Mesenchymal stem cell (in vitro differentiated cells and primary cell): ENCODE data around the gene ARVCF.
A peak's percentile ranks its signal among the peaks of the same experiment; 100 is the strongest.

Experiments
- DNase-seq: peaks from one replicate; pipeline ENCODE4 v3.0.0-alpha.2; 2013
- H2AFZ ChIP-seq: one replicate; pipeline ENCODE4 v1.6.1; 2013; ENCODE audit warnings: low read depth, mild to moderate bottlenecking, control low read depth, inconsistent platforms, low read length, moderate library complexity
- H2AK5ac ChIP-seq: 2 replicates; pipeline ENCODE4 v1.6.1; 2013; ENCODE audit warnings: low read length, moderate library complexity, mild to moderate bottlenecking, inconsistent platforms; ENCODE audit not compliant: severe bottlenecking
- H2BK120ac ChIP-seq: one replicate; pipeline ENCODE4 v1.6.1; 2013; ENCODE audit warnings: low read depth, mild to moderate bottlenecking, inconsistent platforms, low read length, moderate library complexity
- H2BK12ac ChIP-seq, 2 experiments: one replicate each; pipeline ENCODE4 v1.6.1; 2013; ENCODE audit warnings: inconsistent platforms in 2 of 2, low read length in 2 of 2, mild to moderate bottlenecking in 2 of 2, moderate library complexity in 2 of 2, control low read depth in 1 of 2
- H2BK15ac ChIP-seq: one replicate; pipeline ENCODE4 v1.6.1; 2013; ENCODE audit warnings: mild to moderate bottlenecking, low read depth, inconsistent platforms; ENCODE audit not compliant: poor library complexity, severe bottlenecking
- H2BK5ac ChIP-seq: 2 replicates; pipeline ENCODE4 v1.6.1; 2013; ENCODE audit warnings: low read depth, mild to moderate bottlenecking, low read length, control low read depth, inconsistent platforms; ENCODE audit not compliant: poor library complexity, severe bottlenecking
- H3K14ac ChIP-seq, 2 experiments: one replicate each; pipeline ENCODE4 v1.6.1; 2013; ENCODE audit warnings: inconsistent platforms in 2 of 2, low read length in 2 of 2, control low read depth in 1 of 2, mild to moderate bottlenecking in 1 of 2, moderate library complexity in 1 of 2
- H3K18ac ChIP-seq, 2 experiments: one replicate each; pipeline ENCODE4 v1.6.1; 2013; ENCODE audit warnings: inconsistent platforms in 2 of 2, low read length in 2 of 2, control low read depth in 1 of 2, low read depth in 1 of 2, mild to moderate bottlenecking in 1 of 2
- H3K23ac ChIP-seq, 2 experiments: one replicate each; pipeline ENCODE4 v1.6.1; 2013; ENCODE audit warnings: inconsistent platforms in 2 of 2, low read length in 2 of 2, mild to moderate bottlenecking in 2 of 2, moderate library complexity in 2 of 2, control low read depth in 1 of 2
- H3K27ac ChIP-seq: 2 replicates; pipeline ENCODE4 v1.5.1; 2013; ENCODE audit warnings: mild to moderate bottlenecking, moderate library complexity, low read length, control low read depth, inconsistent platforms; ENCODE audit not compliant: poor library complexity, severe bottlenecking
- H3K27me3 ChIP-seq, 2 experiments: 2 replicates each; pipeline versions ENCODE4 v1.6.1 to v1.7.0; 2013; ENCODE audit warnings: low read length in 2 of 2, mild to moderate bottlenecking in 2 of 2, moderate library complexity in 2 of 2, control low read depth in 1 of 2, inconsistent platforms in 1 of 2; ENCODE audit not compliant: control insufficient read depth in 1 of 2, insufficient read depth in 1 of 2
- H3K36me3 ChIP-seq, 2 experiments: 2 replicates each; pipeline versions ENCODE4 v1.6.1 to v1.7.0; 2013; ENCODE audit warnings: low read length in 2 of 2, control low read depth in 1 of 2, inconsistent platforms in 1 of 2, low read depth in 1 of 2, mild to moderate bottlenecking in 1 of 2; ENCODE audit not compliant: insufficient read depth in 2 of 2, control insufficient read depth in 1 of 2
- H3K4ac ChIP-seq, 2 experiments: one replicate each; pipeline ENCODE4 v1.6.1; 2013; ENCODE audit warnings: inconsistent platforms in 2 of 2, low read length in 2 of 2, mild to moderate bottlenecking in 2 of 2, moderate library complexity in 2 of 2, control low read depth in 1 of 2, low read depth in 1 of 2
- H3K4me1 ChIP-seq: 2 replicates; pipeline ENCODE4 v1.6.1; 2013; ENCODE audit warnings: low read depth, low read length, control low read depth; ENCODE audit not compliant: control insufficient read depth, insufficient read depth
- H3K4me2 ChIP-seq: 2 replicates; pipeline ENCODE4 v1.6.1; 2013; ENCODE audit warnings: low read length, mild to moderate bottlenecking, inconsistent platforms; ENCODE audit not compliant: poor library complexity, severe bottlenecking
- H3K4me3 ChIP-seq, 2 experiments: 2 replicates each; pipeline versions ENCODE4 v1.5.1 to v1.7.0; 2013; ENCODE audit warnings: low read length in 2 of 2, mild to moderate bottlenecking in 2 of 2, control low read depth in 1 of 2, low read depth in 1 of 2; ENCODE audit not compliant: insufficient read depth in 1 of 2
- H3K79me1 ChIP-seq: replicated peaks from 2 replicates; pipeline ENCODE4 v1.6.1; 2013; ENCODE audit warnings: mild to moderate bottlenecking, control low read depth, low read length, inconsistent platforms; ENCODE audit not compliant: poor library complexity, severe bottlenecking
- H3K9ac ChIP-seq: 2 replicates; pipeline ENCODE4 v1.7.0; 2013; ENCODE audit warnings: mild to moderate bottlenecking, low read length, moderate library complexity
- H3K9me3 ChIP-seq: 2 replicates; pipeline ENCODE4 v1.7.0; 2013; ENCODE audit warnings: mild to moderate bottlenecking, low read length; ENCODE audit not compliant: control insufficient read depth
- H4K8ac ChIP-seq: one replicate; pipeline ENCODE4 v1.6.1; 2013; ENCODE audit warnings: inconsistent platforms, mild to moderate bottlenecking, low read length, moderate library complexity
- H4K91ac ChIP-seq: one replicate; pipeline ENCODE4 v1.6.1; 2013; ENCODE audit warnings: mild to moderate bottlenecking, low read length, inconsistent platforms
- WGBS: methylation state at CpG from one replicate; pipeline ENCODE4 v1.1.7; 2013; ENCODE audit warnings: mixed read lengths; 5-methylcytosine and 5-hydroxymethylcytosine counted together

The ARVCF gene

DNA sequence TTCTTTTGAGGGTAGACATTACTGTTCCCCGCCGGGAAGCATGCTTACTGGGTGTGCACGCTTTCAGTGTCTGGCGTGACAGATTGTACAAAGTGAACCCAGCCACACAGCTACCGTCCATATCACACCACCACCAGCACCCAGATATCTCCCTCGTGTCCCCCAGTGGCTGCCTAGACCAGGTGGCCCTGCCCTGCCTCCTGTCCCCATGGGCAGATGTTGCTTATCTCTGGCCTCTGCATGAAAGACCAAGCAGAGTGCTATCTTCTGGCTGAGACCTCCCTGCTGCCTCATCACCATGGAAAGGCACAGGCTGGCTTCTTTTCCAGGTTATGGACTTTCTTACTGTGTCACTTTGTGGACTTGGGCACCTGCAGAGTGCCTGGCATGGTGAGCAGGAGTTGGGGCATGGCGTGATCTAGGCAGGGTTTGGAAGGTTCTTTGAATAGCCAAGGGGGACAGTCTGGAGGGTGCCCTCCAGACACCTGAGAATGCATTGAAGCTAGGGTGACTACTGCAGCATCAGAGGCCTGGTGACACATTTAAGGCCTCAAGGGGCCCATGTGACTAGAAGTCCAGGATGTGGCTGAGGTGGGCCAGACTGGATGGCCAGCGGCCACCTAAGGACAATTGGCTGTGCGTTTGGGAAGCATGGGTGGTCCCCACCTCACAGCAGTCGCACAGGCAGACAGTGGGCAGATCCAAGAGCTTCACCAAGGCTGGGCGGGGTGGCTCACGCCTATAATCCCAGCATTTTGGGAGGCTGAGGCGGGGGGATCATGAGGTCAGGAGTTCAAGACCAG is 9.0 kb upstream of the ARVCF start:
- DNase-seq, result no peak
- 98% methylated on average over 13 of the region's 13 CpGs for WGBS
- Histone ChIP-seq H3K9me3 (no peaks in the 10 kb centered on the region), H3K18ac (no peak overlapping the region), H2BK12ac (no peak overlapping the region), H3K4me1 (peaks cover 18% of the 10 kb centered on the region), H3K27me3 (no peaks in the 10 kb centered on the region), H3K9ac (no peak overlapping the region), H4K8ac (no peak overlapping the region), H4K91ac (no peak overlapping the region), H2BK120ac (no peak overlapping the region), H2AK5ac (no peak overlapping the region), H3K27ac (no peak overlapping the region), H3K36me3 (peaks cover 4 to 43% of the 10 kb centered on the region in 2 experiments), H2AFZ (no peak overlapping the region), H3K4ac (no peak overlapping the region), H3K79me1 (peaks cover 54% of the 10 kb centered on the region), H3K14ac (no peak overlapping the region), H3K4me3 (no peak overlapping the region), H2BK15ac (no peak overlapping the region), H3K23ac (no peak overlapping the region), H3K4me2 (no peak overlapping the region), H2BK5ac (no peak overlapping the region)

DNA sequence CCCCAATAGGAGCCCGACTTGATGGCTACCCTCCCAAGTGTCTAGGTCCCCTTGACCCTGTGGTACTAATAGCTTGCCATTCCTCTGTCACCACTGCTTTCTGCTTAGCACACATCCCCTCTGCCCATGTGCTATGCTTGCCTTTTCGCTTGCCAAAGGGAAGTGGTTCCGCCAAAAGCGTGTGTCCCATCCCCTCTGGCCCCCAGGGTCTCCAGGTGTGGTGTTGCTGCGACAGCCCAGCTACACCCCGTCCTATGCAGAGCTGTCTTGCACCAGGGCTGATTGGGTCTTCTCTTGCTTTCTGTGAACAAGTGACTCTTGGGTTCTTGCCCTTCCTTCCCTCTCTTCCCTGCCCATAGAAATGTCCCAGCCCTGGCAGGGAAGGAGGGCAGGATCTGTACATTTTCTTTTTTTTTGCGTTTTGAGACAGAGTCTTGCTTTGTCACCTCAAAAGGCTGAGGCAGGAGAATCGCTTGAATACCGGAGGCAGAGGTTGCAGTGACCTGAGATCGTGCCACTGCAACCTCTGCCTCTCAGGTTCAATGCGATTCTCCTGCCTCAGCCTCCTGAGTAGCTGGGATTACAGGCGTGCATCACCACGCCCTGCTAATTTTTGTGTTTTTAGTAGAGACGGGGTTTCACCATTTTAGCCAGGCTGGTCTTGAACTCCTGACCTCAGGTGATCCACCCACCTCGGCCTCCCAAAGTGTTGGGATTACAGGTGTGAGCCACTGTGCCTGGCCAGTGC is 8.2 kb upstream of the ARVCF start:
- Histone ChIP-seq H3K4ac (no peak overlapping the region), H2BK15ac (no peak overlapping the region), H3K4me2 (no peak overlapping the region), H4K8ac (no peak overlapping the region), H2BK120ac (no peak overlapping the region), H3K23ac (no peak overlapping the region), H3K27me3 (no peaks in the 10 kb centered on the region), H3K14ac (no peak overlapping the region), H3K9me3 (no peaks in the 10 kb centered on the region), H3K18ac (no peak overlapping the region), H3K79me1 (peaks cover 53% of the 10 kb centered on the region), H3K4me3 (no peak overlapping the region), H3K27ac (no peak overlapping the region), H3K9ac (no peak overlapping the region), H4K91ac (peak overlapping the region; percentile 18), H3K36me3 (peaks cover 4 to 42% of the 10 kb centered on the region in 2 experiments), H2AFZ (no peak overlapping the region), H2BK12ac (no peak overlapping the region), H3K4me1 (peaks cover 23% of the 10 kb centered on the region), H2AK5ac (no peak overlapping the region), H2BK5ac (no peak overlapping the region)
- no peak for DNase-seq
- 98% methylated on average over 15 of the region's 15 CpGs for WGBS

DNA sequence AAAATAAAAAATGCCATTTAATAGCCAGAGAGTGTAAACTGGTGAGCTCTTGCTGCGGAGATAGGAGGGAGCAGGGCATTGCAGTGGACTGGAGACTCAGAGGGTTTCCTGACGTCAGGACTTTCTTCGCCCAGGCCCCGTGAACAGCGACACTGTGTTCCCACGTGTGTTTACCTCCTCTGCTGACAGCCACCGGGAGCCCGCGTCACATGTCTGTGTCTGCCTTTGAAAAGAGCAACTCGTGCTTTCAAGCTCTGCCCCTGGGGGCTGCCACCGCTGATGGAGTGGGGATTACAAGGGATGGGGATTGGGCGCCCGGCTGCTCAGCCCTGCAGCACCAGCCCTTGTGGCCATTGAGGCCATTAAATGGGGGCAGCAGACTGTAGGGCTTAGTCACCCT is 7.6 kb upstream of the ARVCF start:
- Histone ChIP-seq H3K4me3 (no peak overlapping the region), H2AK5ac (no peak overlapping the region), H3K27me3 (peaks cover 0 to 3% of the 10 kb centered on the region in 2 experiments), H4K91ac (no peak overlapping the region), H2BK15ac (no peak overlapping the region), H3K4me2 (no peak overlapping the region), H2BK12ac (no peak overlapping the region), H3K9ac (no peak overlapping the region), H3K4ac (no peak overlapping the region), H4K8ac (no peak overlapping the region), H3K4me1 (peaks cover 21% of the 10 kb centered on the region), H3K36me3 (peaks cover 4 to 38% of the 10 kb centered on the region in 2 experiments), H3K79me1 (peaks cover 48% of the 10 kb centered on the region), H3K27ac (no peak overlapping the region), H3K23ac (no peak overlapping the region), H3K9me3 (no peaks in the 10 kb centered on the region), H2AFZ (no peak overlapping the region), H3K18ac (no peak overlapping the region), H2BK5ac (no peak overlapping the region), H2BK120ac (no peak overlapping the region), H3K14ac (no peak overlapping the region)
- no peak for DNase-seq
- WGBS, result 90% methylated on average over 13 of the region's 13 CpGs

DNA sequence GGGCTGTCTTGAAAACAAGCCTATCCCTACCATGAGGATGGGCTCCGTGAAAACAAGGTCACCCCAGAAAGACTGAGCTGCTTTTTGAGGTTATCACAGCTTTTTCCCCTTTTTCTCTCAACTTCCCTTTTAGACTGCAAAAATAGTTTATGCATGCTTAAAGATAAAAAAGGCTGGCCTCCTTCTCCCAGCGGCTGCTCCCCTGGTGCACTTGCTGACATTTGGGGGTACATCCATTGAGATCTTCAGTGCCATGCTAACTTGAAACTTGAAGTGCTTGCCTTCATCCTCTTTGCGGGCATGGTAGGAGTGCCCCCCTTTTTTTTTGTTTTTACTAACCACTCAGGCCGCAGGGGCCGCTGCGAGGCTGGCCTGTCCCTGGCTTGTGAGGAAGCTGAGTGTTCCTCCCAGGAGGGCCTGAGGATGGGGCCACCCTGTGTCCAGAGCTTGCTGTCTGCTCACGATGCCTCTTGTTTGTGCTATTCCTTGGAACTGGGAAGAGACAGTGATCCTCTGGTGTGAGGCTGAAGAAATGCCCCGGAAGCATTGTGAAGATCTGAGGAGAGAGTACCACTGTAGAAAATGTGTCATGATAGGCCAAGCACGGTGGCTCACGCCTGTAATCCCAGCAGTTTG is 6.5 kb upstream of the ARVCF start:
- H2BK5ac ChIP-seq, result no peak overlapping the region
- no peak overlapping the region for H2BK12ac ChIP-seq
- H3K27me3 ChIP-seq, result peaks cover 6 to 10% of the 10 kb centered on the region in 2 experiments
- H3K36me3 ChIP-seq, result peaks cover 4 to 33% of the 10 kb centered on the region in 2 experiments
- peaks cover 21% of the 10 kb centered on the region for H3K4me1 ChIP-seq
- H4K8ac ChIP-seq, result no peak overlapping the region
- no peak overlapping the region for H2BK15ac ChIP-seq
- DNase-seq, result no peak
- H3K18ac ChIP-seq, result no peak overlapping the region
- no peak overlapping the region for H3K14ac ChIP-seq
- H2AK5ac ChIP-seq, result no peak overlapping the region
- H3K23ac ChIP-seq, result no peak overlapping the region
- peaks cover 36% of the 10 kb centered on the region for H3K79me1 ChIP-seq
- no peak overlapping the region for H3K4me2 ChIP-seq
- H3K4ac ChIP-seq, result no peak overlapping the region
- no peak overlapping the region for H3K4me3 ChIP-seq
- H3K27ac ChIP-seq, result no peak overlapping the region
- peak overlapping the region; percentile 98 for H3K9ac ChIP-seq
- no peak overlapping the region for H4K91ac ChIP-seq
- no peak overlapping the region for H2BK120ac ChIP-seq
- WGBS, result 85% methylated on average over 10 of the region's 10 CpGs
- no peak overlapping the region for H2AFZ ChIP-seq
- H3K9me3 ChIP-seq, result no peaks in the 10 kb centered on the region
